Measurements from ENCODE around the gene PLCXD1. TPM values are rescaled to one million over a fixed set of nuclear protein-coding genes. Genes with fewer than 3 reads are reported as not detected.
A peak's percentile ranks its signal among the peaks of the same experiment; 100 is the strongest.
"Not testable (repeated sequence)": the region's sequence is repeated elsewhere in the genome, so short reads cannot be mapped to it uniquely, and the experiment has no call there.

Gene PLCXD1
- total RNA-seq, 1 donor: 8.2 TPM

- DNase-seq (ENCODE audit: low read depth): peak; percentile 100
- H3K4me3 ChIP-seq (ENCODE audit: low read depth, low read length): peak within 1 kb of the TSS; percentile 94
- TF ChIP-seq CTCF (IDR thresholded peaks at IDR 0.05; ENCODE audit: insufficient read depth, low read depth, low read length): no peak
Observed at GRCh38 chrX:318739-319578, 37.8 kb downstream of the PLCXD1 start, which contains the start of gene GTPBP6. Gene GTPBP6, minus strand, starts transcription at chrX:318796. Its CDS starts 9 bp downstream, at chrX:318787.

DNA sequence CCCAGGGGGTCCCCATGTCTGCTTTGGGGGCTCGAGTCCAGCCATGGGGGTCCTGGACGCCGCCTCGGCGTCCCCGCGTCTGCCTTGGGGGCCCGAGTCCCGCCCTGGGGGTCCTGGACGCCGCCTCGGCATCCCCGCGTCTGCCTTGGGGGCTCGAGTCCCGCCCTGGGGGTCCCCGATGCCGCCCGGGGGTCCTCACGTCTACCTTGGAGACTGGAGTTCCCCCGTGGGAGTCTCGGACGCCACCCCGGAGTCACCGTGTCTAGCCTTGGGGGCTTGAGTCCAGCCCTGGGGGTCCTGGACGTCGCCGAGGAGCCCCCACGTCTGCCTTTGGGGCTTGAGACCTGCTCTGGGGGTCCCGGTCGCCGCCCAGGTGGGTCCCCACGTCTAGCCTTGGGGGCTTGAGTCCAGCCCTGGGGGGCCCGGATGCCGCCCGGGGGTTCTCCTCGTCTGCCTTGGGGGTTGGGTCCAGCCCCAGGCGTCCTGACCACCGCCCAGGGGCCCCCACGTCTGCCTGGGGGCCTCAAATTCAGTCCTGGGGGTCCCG, 38.5 kb downstream of the PLCXD1 start:
- peak overlapping the region; percentile 94 for H3K4me3 ChIP-seq (ENCODE audit: low read depth, low read length)
- TF ChIP-seq CTCF (IDR thresholded peaks at IDR 0.05; ENCODE audit: insufficient read depth, low read depth, low read length): no peak
- DNase-seq (ENCODE audit: low read depth): no peak

- no peak for TF ChIP-seq CTCF (IDR thresholded peaks at IDR 0.05; ENCODE audit: insufficient read depth, low read depth, low read length)
- H3K4me3 ChIP-seq (ENCODE audit: low read depth, low read length): peak overlapping the region; percentile 94
- peak; percentile 18 for DNase-seq (ENCODE audit: low read depth)
Observed at GRCh38 chrX:320126-320783, 39.1 kb downstream of the PLCXD1 start.

GRCh38 chrX:323721-324628, 42.8 kb downstream of the PLCXD1 start:
- peak; percentile 33 for TF ChIP-seq CTCF (IDR thresholded peaks at IDR 0.05; ENCODE audit: insufficient read depth, low read depth, low read length)
- no peak overlapping the region for H3K4me3 ChIP-seq (ENCODE audit: low read depth, low read length)
- DNase-seq (ENCODE audit: low read depth): peak; percentile 38

GRCh38 chrX:324664-325063, 43.5 kb downstream of the PLCXD1 start:
- peak; percentile 12 for TF ChIP-seq CTCF (IDR thresholded peaks at IDR 0.05; ENCODE audit: insufficient read depth, low read depth, low read length)
- H3K4me3 ChIP-seq (ENCODE audit: low read depth, low read length): not testable (repeated sequence)
- peak; percentile 30 for DNase-seq (ENCODE audit: low read depth)

DNA sequence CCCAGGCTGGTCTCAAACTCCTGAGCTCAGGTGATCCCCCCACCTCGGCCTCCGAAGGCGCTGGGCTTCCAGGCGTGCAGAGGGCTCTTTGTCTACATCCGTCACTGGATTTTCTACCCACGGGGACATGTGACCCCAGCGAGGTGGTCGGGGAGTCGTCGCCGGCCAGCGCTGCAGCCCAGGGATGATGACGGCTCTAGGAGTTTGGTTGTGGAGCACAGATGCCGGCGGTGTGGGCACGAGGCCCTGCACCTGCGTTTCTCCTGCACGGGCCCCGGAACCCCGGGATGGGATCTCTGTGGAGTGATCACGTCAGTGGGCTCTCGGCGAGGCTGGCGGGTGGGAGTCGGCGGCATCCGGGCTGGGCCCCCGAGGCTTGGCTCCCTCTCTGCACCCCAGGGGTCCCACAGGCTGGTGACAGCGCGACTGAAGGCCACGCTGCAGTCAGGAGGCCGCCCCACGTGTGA, 46.5 kb downstream of the PLCXD1 start:
- DNase-seq (ENCODE audit: low read depth): no peak
- no peak for TF ChIP-seq CTCF (IDR thresholded peaks at IDR 0.05; ENCODE audit: insufficient read depth, low read depth, low read length)
- no peak overlapping the region for H3K4me3 ChIP-seq (ENCODE audit: low read depth, low read length)

All from fibroblast of villous mesenchyme (primary cell).